Body of pancreas (tissue), 4 donors: ENCODE results near the gene CNST.

Source experiments
- CTCF ChIP-seq, 7 experiments: fragments of 450-650 bp in 4 of 7; fragments of 200-600 bp in 3 of 7; sonication (generic) in 3 of 7; IDR thresholded peaks; one replicate each; pipeline ENCODE4 v1.5.1; 2016 to 2019; ENCODE audit warnings: antibody characterized with exemption in 7 of 7
- POLR2A ChIP-seq, 3 donors: fragments of 450-650 bp; IDR thresholded peaks; one replicate each; pipeline ENCODE4 v1.6.1; 2016; ENCODE audit warnings: antibody characterized with exemption in 3 of 3, mild to moderate bottlenecking in 2 of 3

GRCh38 chr1:246695136-246695535 is 128.9 kb downstream of the CNST start:
- TF ChIP-seq POLR2A (IDR thresholded peaks at IDR 0.05) = no peak
- TF ChIP-seq CTCF (IDR thresholded peaks at IDR 0.05) = no peak
